ENCODE measurements around the gene PLEKHA5.
"Not testable (repeated sequence)": the region's sequence is repeated elsewhere in the genome, so short reads cannot be mapped to it uniquely, and the experiment has no call there.

PLEKHA5 gene

DNA sequence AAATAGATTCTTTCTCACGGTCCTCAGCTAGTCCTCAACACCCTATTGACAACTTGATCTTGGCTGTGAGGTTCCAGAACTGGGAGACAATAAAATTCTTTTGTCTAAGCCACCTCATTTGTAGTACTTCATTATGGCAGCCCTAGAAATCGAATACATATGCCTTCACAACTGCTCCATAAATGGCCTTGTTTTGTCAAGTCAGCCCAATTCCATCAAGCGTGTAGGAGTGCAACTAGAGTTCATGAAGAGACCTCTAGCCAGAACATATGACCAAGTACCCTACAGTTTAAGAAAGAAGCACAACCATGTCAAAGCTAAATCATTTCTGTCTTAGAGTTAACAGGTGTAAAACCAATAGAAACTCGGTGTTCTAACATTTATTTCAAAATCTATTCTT, 45.0 kb upstream of the PLEKHA5 start:
- ATAC-seq = no peak

DNA sequence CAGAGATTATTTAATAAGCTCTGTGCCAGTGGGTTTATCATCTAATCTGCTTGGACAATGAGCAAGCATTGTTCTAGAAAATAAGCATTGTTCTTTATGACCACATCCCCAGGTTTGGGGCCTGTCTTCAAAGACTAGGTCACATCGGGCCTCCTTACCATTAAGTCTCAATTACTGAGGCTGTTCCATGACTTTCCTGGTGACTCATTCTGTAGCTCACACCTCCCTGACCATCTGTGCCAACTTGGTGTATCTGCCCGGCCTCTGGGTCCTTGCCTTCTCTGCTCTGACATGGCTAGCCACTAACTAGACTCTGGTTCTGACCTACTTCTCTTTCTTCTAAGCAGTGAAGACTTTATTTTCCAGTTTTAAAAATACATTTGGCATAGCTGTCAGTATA, 44.4 kb upstream of the PLEKHA5 start:
- TF ChIP-seq SNAI2 (CRISPR knock-in tag; IDR thresholded peaks at IDR 0.05) = no peak
- TF ChIP-seq TOX (CRISPR knock-in tag; IDR thresholded peaks at IDR 0.05; ENCODE audit: borderline replicate concordance) = no peak
- TF ChIP-seq, protein P1, sequence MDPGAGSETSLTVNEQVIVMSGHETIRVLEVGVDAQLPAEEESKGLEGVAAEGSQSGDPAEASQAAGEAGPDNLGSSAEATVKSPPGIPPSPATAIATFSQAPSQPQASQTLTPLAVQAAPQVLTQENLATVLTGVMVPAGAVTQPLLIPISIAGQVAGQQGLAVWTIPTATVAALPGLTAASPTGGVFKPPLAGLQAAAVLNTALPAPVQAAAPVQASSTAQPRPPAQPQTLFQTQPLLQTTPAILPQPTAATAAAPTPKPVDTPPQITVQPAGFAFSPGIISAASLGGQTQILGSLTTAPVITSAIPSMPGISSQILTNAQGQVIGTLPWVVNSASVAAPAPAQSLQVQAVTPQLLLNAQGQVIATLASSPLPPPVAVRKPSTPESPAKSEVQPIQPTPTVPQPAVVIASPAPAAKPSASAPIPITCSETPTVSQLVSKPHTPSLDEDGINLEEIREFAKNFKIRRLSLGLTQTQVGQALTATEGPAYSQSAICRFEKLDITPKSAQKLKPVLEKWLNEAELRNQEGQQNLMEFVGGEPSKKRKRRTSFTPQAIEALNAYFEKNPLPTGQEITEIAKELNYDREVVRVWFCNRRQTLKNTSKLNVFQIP (CRISPR knock-in tag; IDR thresholded peaks at IDR 0.05; ENCODE audit: borderline replicate concordance, low read depth) = no peak
- no peak for TF ChIP-seq ZNF70 (CRISPR knock-in tag; IDR thresholded peaks at IDR 0.05)
- no peak for ATAC-seq

More for the DNA sequence above, 45.0 kb upstream of the PLEKHA5 start:
- TF ChIP-seq ZC3H10 (CRISPR knock-in tag; IDR thresholded peaks at IDR 0.05) = no peak
- TF ChIP-seq, protein P2, sequence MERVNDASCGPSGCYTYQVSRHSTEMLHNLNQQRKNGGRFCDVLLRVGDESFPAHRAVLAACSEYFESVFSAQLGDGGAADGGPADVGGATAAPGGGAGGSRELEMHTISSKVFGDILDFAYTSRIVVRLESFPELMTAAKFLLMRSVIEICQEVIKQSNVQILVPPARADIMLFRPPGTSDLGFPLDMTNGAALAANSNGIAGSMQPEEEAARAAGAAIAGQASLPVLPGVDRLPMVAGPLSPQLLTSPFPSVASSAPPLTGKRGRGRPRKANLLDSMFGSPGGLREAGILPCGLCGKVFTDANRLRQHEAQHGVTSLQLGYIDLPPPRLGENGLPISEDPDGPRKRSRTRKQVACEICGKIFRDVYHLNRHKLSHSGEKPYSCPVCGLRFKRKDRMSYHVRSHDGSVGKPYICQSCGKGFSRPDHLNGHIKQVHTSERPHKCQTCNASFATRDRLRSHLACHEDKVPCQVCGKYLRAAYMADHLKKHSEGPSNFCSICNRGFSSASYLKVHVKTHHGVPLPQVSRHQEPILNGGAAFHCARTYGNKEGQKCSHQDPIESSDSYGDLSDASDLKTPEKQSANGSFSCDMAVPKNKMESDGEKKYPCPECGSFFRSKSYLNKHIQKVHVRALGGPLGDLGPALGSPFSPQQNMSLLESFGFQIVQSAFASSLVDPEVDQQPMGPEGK (CRISPR knock-in tag; IDR thresholded peaks at IDR 0.05; ENCODE audit: borderline replicate concordance) = no peak
- no peak for TF ChIP-seq ISL1 (CRISPR knock-in tag; IDR thresholded peaks at IDR 0.05)
- TF ChIP-seq ZNF565 (CRISPR knock-in tag; conservative IDR thresholded peaks at IDR 0.05; ENCODE audit: low read depth) = no peak
- TF ChIP-seq GLIS3 (CRISPR knock-in tag; IDR thresholded peaks at IDR 0.05) = no peak
- TF ChIP-seq, protein P3, sequence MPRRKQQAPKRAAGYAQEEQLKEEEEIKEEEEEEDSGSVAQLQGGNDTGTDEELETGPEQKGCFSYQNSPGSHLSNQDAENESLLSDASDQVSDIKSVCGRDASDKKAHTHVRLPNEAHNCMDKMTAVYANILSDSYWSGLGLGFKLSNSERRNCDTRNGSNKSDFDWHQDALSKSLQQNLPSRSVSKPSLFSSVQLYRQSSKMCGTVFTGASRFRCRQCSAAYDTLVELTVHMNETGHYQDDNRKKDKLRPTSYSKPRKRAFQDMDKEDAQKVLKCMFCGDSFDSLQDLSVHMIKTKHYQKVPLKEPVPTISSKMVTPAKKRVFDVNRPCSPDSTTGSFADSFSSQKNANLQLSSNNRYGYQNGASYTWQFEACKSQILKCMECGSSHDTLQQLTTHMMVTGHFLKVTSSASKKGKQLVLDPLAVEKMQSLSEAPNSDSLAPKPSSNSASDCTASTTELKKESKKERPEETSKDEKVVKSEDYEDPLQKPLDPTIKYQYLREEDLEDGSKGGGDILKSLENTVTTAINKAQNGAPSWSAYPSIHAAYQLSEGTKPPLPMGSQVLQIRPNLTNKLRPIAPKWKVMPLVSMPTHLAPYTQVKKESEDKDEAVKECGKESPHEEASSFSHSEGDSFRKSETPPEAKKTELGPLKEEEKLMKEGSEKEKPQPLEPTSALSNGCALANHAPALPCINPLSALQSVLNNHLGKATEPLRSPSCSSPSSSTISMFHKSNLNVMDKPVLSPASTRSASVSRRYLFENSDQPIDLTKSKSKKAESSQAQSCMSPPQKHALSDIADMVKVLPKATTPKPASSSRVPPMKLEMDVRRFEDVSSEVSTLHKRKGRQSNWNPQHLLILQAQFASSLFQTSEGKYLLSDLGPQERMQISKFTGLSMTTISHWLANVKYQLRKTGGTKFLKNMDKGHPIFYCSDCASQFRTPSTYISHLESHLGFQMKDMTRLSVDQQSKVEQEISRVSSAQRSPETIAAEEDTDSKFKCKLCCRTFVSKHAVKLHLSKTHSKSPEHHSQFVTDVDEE (CRISPR knock-in tag; IDR thresholded peaks at IDR 0.05) = no peak
- TF ChIP-seq, protein P4, sequence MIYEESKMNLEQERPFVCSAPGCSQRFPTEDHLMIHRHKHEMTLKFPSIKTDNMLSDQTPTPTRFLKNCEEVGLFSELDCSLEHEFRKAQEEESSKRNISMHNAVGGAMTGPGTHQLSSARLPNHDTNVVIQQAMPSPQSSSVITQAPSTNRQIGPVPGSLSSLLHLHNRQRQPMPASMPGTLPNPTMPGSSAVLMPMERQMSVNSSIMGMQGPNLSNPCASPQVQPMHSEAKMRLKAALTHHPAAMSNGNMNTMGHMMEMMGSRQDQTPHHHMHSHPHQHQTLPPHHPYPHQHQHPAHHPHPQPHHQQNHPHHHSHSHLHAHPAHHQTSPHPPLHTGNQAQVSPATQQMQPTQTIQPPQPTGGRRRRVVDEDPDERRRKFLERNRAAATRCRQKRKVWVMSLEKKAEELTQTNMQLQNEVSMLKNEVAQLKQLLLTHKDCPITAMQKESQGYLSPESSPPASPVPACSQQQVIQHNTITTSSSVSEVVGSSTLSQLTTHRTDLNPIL (CRISPR knock-in tag; IDR thresholded peaks at IDR 0.05; ENCODE audit: low read depth) = no peak
- no peak for TF ChIP-seq TCF4 (CRISPR knock-in tag; IDR thresholded peaks at IDR 0.05; ENCODE audit: borderline replicate concordance)
- TF ChIP-seq ARNTL (CRISPR knock-in tag; IDR thresholded peaks at IDR 0.05; ENCODE audit: borderline replicate concordance, low read depth) = no peak
- TF ChIP-seq BACH2 (CRISPR knock-in tag; IDR thresholded peaks at IDR 0.05; ENCODE audit: borderline replicate concordance) = no peak
- TF ChIP-seq SNAI2 (CRISPR knock-in tag; IDR thresholded peaks at IDR 0.05) = no peak
- TF ChIP-seq ZFP3 (CRISPR knock-in tag; IDR thresholded peaks at IDR 0.05) = no peak
- TF ChIP-seq CSDC2 (CRISPR knock-in tag; IDR thresholded peaks at IDR 0.05) = no peak
- TF ChIP-seq, protein P5, sequence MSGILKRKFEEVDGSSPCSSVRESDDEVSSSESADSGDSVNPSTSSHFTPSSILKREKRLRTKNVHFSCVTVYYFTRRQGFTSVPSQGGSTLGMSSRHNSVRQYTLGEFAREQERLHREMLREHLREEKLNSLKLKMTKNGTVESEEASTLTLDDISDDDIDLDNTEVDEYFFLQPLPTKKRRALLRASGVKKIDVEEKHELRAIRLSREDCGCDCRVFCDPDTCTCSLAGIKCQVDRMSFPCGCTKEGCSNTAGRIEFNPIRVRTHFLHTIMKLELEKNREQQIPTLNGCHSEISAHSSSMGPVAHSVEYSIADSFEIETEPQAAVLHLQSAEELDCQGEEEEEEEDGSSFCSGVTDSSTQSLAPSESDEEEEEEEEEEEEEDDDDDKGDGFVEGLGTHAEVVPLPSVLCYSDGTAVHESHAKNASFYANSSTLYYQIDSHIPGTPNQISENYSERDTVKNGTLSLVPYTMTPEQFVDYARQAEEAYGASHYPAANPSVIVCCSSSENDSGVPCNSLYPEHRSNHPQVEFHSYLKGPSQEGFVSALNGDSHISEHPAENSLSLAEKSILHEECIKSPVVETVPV (CRISPR knock-in tag; IDR thresholded peaks at IDR 0.05) = no peak
- TF ChIP-seq ZNF70 (CRISPR knock-in tag; IDR thresholded peaks at IDR 0.05) = no peak
- no peak for TF ChIP-seq ZNF8 (CRISPR knock-in tag; IDR thresholded peaks at IDR 0.05)
- TF ChIP-seq RARB (CRISPR knock-in tag; IDR thresholded peaks at IDR 0.05) = no peak
- TF ChIP-seq OSR1 (CRISPR knock-in tag; IDR thresholded peaks at IDR 0.05) = no peak

DNA sequence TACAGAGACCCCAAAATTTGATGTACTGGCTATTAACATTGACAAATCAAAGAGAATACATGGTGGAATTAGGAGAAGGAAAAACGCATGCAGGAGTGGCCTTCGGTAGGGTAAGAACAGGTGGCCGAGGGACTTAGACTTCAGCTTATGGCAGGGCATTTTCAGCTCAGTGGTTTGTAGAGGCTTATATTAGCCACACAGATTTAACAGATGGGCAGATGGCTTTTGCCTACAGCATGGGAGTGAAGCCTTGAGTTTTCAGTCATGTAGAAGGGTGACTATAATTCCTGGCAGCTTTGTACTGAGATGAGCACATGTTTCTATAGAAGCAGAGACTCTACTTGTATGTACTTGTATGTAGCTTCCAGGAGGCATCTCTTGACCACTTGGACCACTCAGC, 40.9 kb upstream of the PLEKHA5 start:
- ATAC-seq = no peak
- TF ChIP-seq ESRRG (CRISPR knock-in tag; IDR thresholded peaks at IDR 0.05) = no peak
- TF ChIP-seq ISL1 (CRISPR knock-in tag; IDR thresholded peaks at IDR 0.05) = no peak
- TF ChIP-seq, protein P3 (CRISPR knock-in tag; IDR thresholded peaks at IDR 0.05) = no peak
- no peak for TF ChIP-seq TOX (CRISPR knock-in tag; IDR thresholded peaks at IDR 0.05; ENCODE audit: borderline replicate concordance)
- TF ChIP-seq CSDC2 (CRISPR knock-in tag; IDR thresholded peaks at IDR 0.05) = no peak
- TF ChIP-seq ZNF8 (CRISPR knock-in tag; IDR thresholded peaks at IDR 0.05) = no peak
- TF ChIP-seq BACH2 (CRISPR knock-in tag; IDR thresholded peaks at IDR 0.05; ENCODE audit: borderline replicate concordance) = no peak
- TF ChIP-seq ZFP30 (CRISPR knock-in tag; IDR thresholded peaks at IDR 0.05) = no peak
- TF ChIP-seq ZFP3 (CRISPR knock-in tag; IDR thresholded peaks at IDR 0.05) = no peak
- TF ChIP-seq ZNF70 (CRISPR knock-in tag; IDR thresholded peaks at IDR 0.05) = no peak

DNA sequence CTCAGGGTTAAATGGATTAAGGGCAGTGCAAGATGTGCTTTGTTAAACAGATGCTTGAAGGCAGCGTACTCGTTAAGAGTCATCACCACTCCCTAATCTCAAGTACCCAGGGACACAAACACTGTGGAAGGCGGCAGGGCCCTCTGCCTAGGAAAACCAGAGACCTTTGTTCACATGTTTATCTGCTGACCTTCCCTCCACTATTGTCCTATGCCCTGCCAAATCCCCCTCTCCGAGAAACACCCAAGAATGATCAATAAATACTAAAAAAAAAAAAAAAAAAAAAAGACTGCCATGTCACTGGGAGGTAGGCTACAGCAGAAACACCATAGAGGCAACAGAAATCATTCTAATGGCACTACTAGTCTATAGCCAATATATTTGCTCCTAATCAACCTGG, 37.1 kb upstream of the PLEKHA5 start:
- not testable (repeated sequence) for ATAC-seq

All from SK-N-SH treated with all-trans-retinoic acid at 6 μM for 48 hours (cell line).